Skeletal muscle satellite cell (primary cell): Measurements from ENCODE around the gene ANKRD18A.

ENCODE experiments used
- H3K27me3 ChIP-seq: 2 replicates; pipeline ENCODE4 v1.7.0; 2013; ENCODE audit warnings: low read length; ENCODE audit not compliant: control insufficient read depth, insufficient read depth
- H3K36me3 ChIP-seq: 2 replicates; pipeline ENCODE4 v1.7.0; 2013; ENCODE audit warnings: mild to moderate bottlenecking, control low read depth, low read length; ENCODE audit not compliant: insufficient read depth
- H3K4me1 ChIP-seq: 2 replicates; pipeline ENCODE4 v1.7.0; 2013; ENCODE audit warnings: low read length; ENCODE audit not compliant: control insufficient read depth, insufficient read depth
- H3K4me2 ChIP-seq: 2 replicates; pipeline ENCODE4 v1.7.0; 2013; ENCODE audit warnings: mild to moderate bottlenecking, low read length
- H3K4me3 ChIP-seq: 2 replicates; pipeline ENCODE4 v1.7.0; 2013; ENCODE audit warnings: low read length
- H3K9ac ChIP-seq: 2 replicates; pipeline ENCODE4 v1.7.0; 2013; ENCODE audit warnings: mild to moderate bottlenecking, low read depth, low read length, moderate library complexity
- H3K9me3 ChIP-seq: replicated peaks from 2 replicates; pipeline ENCODE4 v1.7.0; 2013; ENCODE audit warnings: mild to moderate bottlenecking, control low read depth, low read length

The ANKRD18A gene

DNA sequence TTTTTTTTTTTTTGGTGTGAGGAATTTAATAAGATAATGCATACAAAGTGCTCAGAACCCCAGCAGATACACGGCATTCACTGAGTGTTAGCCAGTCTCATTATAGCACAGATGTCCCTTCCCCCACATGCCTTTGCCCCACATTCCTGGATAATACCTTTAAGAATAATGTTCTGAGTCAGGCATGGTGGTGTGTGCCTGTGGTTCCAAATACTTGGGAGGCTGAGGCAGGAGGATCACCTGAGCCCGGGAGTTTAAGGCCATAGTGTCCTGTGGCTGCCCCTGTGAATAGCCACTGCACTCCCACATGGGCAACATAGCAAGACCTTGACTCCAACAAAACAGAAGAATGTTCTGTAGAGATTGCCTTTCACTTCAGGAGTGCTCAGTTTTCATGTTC is 24.2 kb upstream of the ANKRD18A start:
- Histone ChIP-seq H3K4me1 (peaks cover 4% of the 10 kb centered on the region), H3K4me2 (no peak overlapping the region), H3K9me3 (no peaks in the 10 kb centered on the region), H3K9ac (no peak overlapping the region), H3K27me3 (no peaks in the 10 kb centered on the region), H3K36me3 (no peaks in the 10 kb centered on the region), H3K4me3 (no peak overlapping the region)

DNA sequence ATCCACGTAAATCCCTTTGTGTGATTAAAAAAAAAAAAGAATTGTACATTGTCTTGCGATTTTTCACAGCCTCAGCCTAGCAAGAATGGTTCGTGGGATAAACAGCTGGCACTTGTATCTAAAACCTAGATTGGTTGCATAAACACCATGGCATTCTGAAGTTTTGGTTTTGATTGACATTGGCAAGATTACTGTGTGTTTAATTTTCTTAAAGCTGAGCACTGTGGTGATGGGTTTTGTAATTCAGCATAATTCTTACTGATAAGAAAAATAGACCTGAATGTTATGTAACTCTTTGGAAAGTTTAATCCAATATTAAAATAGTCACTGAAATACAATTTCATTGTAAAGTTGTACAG is 23.4 kb upstream of the ANKRD18A start:
- H3K9ac ChIP-seq: no peak overlapping the region
- no peaks in the 10 kb centered on the region for H3K27me3 ChIP-seq
- H3K4me2 ChIP-seq: no peak overlapping the region
- no peaks in the 10 kb centered on the region for H3K36me3 ChIP-seq
- peaks cover 4% of the 10 kb centered on the region for H3K4me1 ChIP-seq
- H3K4me3 ChIP-seq: no peak overlapping the region
- no peaks in the 10 kb centered on the region for H3K9me3 ChIP-seq

DNA sequence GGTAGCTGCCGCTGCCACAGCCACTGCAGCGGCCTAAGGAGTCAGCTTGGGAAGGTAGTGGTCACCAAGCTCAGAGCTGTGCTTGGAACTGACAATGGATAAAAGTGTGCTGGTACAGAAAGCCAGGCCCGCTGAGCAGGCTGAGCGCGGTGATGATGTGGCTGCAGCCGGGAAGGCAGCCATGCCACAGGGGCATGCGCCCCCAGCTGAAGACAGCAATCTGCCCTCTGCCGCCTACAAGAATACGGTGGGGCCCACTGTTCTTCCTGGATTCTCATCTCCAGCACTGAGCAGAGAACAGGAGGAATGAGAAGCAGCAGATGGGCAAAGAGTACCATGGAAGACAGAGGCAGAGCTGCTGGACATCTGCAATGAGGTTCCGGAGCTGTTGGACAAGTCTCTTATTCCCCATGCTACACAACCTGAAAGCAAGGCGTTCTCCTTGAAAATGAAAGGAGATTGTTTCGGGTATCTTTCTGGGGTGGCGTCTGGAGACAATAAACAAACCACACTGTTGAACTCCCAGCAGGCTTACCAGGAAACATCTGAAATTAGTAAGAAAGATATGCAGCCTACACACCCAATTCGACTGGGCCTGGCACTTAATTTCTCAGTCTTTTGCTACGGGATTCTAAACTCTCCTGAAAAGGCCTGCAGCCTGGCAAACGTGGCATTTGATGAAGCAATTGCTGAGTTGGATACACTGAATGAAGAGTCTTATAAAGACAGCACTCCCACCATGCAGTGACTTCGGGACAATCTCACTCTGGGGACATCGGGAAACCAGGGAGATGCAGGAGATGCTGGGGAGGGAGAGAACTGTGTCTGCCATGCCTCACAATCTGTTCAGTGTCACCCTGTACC is 22.8 kb upstream of the ANKRD18A start:
- peaks cover 4% of the 10 kb centered on the region for H3K4me1 ChIP-seq
- no peak overlapping the region for H3K4me2 ChIP-seq
- H3K36me3 ChIP-seq: no peaks in the 10 kb centered on the region
- H3K4me3 ChIP-seq: no peak overlapping the region
- H3K9me3 ChIP-seq: no peaks in the 10 kb centered on the region
- no peaks in the 10 kb centered on the region for H3K27me3 ChIP-seq
- no peak overlapping the region for H3K9ac ChIP-seq

DNA sequence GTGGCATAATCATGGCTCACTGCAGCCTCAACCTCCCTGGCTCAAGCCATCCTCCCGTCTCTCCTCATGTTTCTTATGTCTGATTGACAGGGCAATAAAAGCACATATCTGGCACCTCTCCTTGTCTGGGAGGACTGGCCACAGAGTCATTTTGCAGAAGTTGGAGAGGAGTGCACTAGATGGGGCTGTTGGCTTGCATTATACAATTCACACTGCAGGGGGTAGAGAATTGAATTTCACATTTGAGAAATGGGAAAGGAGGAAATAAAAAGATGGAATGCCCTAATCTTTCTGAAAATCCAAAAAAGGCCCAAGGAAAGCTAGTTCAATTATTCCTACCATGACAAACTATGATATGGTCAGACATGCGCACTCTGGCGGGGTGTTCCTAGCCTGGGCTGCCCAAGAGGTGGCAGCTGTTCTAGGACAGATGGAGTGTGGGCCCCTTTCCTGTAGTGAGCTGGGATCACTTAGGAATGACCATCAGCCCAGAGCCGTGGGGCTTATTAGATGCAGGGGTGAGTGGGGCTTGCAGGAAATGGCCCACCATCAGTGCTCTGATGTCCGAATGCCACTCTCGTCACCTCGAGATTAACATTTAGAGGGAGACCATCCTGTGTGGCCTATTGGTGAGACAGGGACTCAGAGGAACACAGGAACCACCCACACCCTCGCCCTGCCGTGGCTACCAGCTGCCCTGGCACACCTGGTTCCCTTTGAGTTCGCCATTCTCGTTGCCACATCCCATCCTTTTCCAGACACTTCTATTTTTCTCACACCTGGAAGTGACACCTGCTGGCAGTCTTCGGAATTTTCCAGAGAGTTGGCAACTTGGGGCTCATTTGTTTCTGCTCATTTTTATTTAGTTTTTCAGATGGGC is 21.8 kb upstream of the ANKRD18A start:
- Histone ChIP-seq H3K36me3 (no peaks in the 10 kb centered on the region), H3K4me1 (peaks cover 4% of the 10 kb centered on the region), H3K4me2 (no peak overlapping the region), H3K9ac (no peak overlapping the region), H3K27me3 (no peaks in the 10 kb centered on the region), H3K9me3 (no peaks in the 10 kb centered on the region), H3K4me3 (no peak overlapping the region)

DNA sequence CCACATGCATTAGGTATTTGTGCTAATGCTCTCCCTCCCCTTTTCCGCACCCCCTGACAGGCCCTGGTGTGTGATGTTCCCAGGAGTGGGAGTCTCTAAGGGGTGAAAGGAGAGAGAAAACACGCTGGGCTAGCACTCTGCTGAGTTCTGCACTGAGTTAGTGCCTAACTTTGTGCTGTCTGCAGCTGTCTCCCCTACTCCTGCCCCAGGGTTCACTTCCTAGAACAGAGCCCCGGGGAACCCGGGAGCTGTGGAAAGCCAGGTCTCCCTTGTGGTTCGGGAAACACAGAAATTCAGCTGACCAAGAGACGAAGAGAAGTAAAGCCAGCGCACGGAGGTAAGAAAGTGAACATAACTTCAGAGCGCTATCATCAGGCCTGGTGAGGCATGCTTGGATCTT is 20.7 kb upstream of the ANKRD18A start:
- H3K4me3 ChIP-seq: no peak overlapping the region
- H3K4me1 ChIP-seq: peaks cover 4% of the 10 kb centered on the region
- no peaks in the 10 kb centered on the region for H3K9me3 ChIP-seq
- H3K27me3 ChIP-seq: no peaks in the 10 kb centered on the region
- H3K9ac ChIP-seq: no peak overlapping the region
- no peaks in the 10 kb centered on the region for H3K36me3 ChIP-seq
- no peak overlapping the region for H3K4me2 ChIP-seq

DNA sequence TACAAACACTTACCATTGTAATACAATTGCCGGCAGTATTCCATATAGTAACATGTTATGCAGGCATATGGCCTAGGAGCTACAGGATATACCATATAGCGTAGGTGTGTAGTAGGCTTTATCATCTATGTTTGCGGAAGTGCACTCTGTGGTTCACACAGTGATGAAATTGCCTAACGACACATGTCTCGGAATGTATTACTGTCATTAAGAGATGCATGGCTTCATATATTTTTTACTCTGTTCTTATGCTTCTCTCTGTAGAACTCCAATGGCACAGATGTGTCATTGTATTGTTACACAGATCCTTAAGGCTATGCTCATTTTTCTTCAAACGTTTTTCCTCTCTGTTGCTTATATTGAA is 19.2 kb upstream of the ANKRD18A start:
- H3K27me3 ChIP-seq: no peaks in the 10 kb centered on the region
- H3K4me1 ChIP-seq: peaks cover 4% of the 10 kb centered on the region
- no peak overlapping the region for H3K4me3 ChIP-seq
- H3K36me3 ChIP-seq: no peaks in the 10 kb centered on the region
- no peaks in the 10 kb centered on the region for H3K9me3 ChIP-seq
- no peak overlapping the region for H3K4me2 ChIP-seq
- no peak overlapping the region for H3K9ac ChIP-seq

DNA sequence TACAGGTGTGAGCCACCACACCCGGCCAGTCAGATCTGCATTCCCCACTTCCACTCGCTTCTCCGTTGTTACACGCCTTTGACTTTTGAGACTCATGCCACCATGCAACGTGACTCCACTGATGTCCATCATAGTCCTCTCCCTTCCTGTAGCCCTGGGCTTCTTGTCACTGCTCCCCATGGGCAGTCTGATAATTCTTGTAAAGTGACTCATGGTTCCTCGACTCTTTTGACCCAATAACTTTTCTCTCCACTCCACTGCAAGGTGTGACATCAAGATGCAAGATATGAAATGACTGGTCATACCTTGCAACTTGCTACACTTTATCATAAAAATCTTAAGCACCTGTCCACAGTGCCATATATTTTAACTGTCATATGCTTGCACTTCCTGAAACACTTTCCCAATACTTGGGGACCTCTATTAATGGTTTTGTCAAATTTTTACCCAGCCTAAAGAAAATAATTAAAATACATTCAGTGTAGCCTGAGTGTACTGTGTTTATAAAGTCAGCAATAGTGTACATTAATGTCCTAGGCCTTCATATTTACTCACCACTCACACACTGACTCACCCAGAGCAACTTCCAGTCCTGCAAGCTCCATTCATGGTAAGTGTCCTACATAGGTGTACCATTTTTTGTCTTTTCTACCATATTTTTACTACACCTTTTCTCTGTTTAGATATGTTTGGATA is 18.6 kb upstream of the ANKRD18A start:
- Histone ChIP-seq H3K27me3 (no peaks in the 10 kb centered on the region), H3K9me3 (no peaks in the 10 kb centered on the region), H3K4me1 (peaks cover 4% of the 10 kb centered on the region), H3K9ac (no peak overlapping the region), H3K4me2 (no peak overlapping the region), H3K4me3 (no peak overlapping the region), H3K36me3 (no peaks in the 10 kb centered on the region)

DNA sequence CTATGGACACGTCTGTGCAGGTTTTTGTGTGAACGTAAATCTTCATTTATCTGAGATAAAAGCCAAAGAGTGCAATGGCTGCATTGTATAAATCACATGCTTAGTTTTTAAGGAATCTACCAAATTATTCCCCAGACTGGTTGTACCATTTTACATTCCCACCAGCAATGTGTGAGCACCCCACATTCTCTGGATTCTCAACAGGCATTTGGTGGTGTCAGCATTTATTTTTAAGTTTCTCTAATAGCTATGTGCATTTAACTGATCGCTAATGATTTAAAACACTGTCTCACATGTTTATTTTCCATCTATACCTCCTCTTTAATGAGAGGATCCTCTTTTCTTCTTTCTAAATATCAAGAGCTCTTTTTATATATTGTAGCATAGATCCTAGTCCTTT is 13.9 kb upstream of the ANKRD18A start:
- H3K27me3 ChIP-seq: no peaks in the 10 kb centered on the region
- no peaks in the 10 kb centered on the region for H3K4me1 ChIP-seq
- no peak overlapping the region for H3K4me3 ChIP-seq
- no peaks in the 10 kb centered on the region for H3K9me3 ChIP-seq
- no peak overlapping the region for H3K4me2 ChIP-seq
- H3K9ac ChIP-seq: no peak overlapping the region
- no peaks in the 10 kb centered on the region for H3K36me3 ChIP-seq

DNA sequence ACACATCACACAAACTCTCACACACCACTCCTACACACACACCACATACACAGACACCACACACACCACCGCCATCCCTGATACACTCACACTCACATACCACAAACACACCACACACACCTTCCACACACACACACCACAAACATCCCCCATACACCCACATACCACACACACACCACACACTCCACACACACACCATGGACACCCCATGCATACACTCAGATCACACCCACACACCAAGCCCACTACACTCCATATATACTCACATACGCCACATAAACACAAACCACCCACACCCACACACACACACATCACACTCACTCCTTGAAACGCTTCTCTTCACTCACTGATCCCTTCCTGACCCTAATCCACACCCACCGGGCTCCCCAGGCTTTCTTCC is 9.1 kb upstream of the ANKRD18A start:
- Histone ChIP-seq H3K9me3 (no peaks in the 10 kb centered on the region), H3K4me1 (no peaks in the 10 kb centered on the region), H3K4me2 (no peak overlapping the region), H3K36me3 (no peaks in the 10 kb centered on the region), H3K4me3 (no peak overlapping the region), H3K9ac (no peak overlapping the region), H3K27me3 (no peaks in the 10 kb centered on the region)

DNA sequence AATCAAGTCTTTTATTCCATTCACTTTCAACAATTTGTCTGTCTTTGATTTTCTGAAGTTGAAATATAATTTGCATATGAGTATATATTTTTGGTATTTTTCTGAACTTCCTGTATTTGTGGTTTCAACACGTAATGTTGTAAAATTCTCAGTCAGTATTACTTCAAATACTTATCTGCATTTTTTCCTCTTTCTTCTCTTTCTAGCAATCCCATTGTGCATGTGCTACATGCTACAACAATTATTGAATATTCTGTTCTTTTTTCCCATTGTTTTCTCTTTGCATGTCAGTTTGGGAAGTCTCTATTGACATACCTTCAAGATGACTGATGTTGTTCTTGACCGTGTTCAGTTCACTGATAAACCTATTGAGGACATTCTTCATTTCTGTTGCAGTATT is 5.6 kb upstream of the ANKRD18A start:
- H3K27me3 ChIP-seq: peaks cover 18% of the 10 kb centered on the region
- no peak overlapping the region for H3K9ac ChIP-seq
- no peaks in the 10 kb centered on the region for H3K36me3 ChIP-seq
- no peak overlapping the region for H3K4me3 ChIP-seq
- H3K4me2 ChIP-seq: no peak overlapping the region
- H3K4me1 ChIP-seq: peaks cover 13% of the 10 kb centered on the region
- H3K9me3 ChIP-seq: no peaks in the 10 kb centered on the region

DNA sequence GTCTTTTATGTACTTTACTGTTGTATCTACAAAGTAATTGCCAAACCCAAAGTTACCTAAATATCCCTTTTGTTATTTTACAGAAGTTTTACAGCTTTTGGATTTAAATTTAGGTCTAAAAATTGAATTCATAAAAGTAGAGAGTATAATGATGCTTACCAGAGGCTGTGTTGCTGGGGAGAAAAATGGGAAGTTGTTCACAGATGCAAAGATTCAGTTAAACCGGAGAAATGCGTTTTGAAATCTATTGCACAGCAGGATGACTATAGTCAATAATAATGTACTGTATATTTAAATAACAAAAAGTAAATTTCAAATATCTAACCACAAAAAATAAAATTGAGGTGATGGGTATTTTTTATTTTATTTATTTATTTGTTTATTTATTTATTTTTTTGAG is 2.6 kb upstream of the ANKRD18A start:
- Histone ChIP-seq H3K27me3 (peaks cover 30% of the 10 kb centered on the region), H3K4me2 (no peak overlapping the region), H3K9ac (no peak overlapping the region), H3K9me3 (no peaks in the 10 kb centered on the region), H3K4me3 (no peak overlapping the region), H3K4me1 (peaks cover 23% of the 10 kb centered on the region), H3K36me3 (no peaks in the 10 kb centered on the region)
